ENCODE data around the gene PTRH1.

GRCh38 chr9:127734247-127734746 lies 18.8 kb upstream of the PTRH1 start:
- TF ChIP-seq EZH2 (IDR thresholded peaks at IDR 0.05) (no peak), POLR2AphosphoS5 (IDR thresholded peaks at IDR 0.05; ENCODE audit: borderline replicate concordance, low read depth, low read length) (no peak), FOXP2 (optimal IDR thresholded peaks at IDR 0.05; ENCODE audit: control extremely low read depth, extremely low read length, insufficient read depth) (peak; percentile 60)
